Activated naive CD8-positive, alpha-beta T cell (primary cell): ENCODE measurements around the gene CCDC47.
A peak's percentile ranks its signal among the peaks of the same experiment; 100 is the strongest.

Experiments used
- H3K27ac Mint-ChIP-seq: one replicate; pipeline ENCODE4 v1.8.0; 2021; ENCODE audit warnings: mixed read lengths
- H3K27me3 Mint-ChIP-seq: one replicate; pipeline ENCODE4 v1.8.0; 2021; ENCODE audit warnings: mixed read lengths
- H3K36me3 Mint-ChIP-seq: one replicate; pipeline ENCODE4 v1.8.0; 2021; ENCODE audit warnings: mixed read lengths
- H3K4me1 Mint-ChIP-seq: one replicate; pipeline ENCODE4 v1.8.0; 2021; ENCODE audit warnings: low read depth, mixed read lengths
- H3K4me3 Mint-ChIP-seq: one replicate; pipeline ENCODE4 v1.8.0; 2021; ENCODE audit warnings: mild to moderate bottlenecking, mixed read lengths
- H3K9me3 Mint-ChIP-seq: one replicate; pipeline ENCODE4 v1.8.0; 2021; ENCODE audit warnings: low read depth, mixed read lengths

The CCDC47 gene

GRCh38 chr17:63718988-63719387 lies 54.4 kb downstream of the CCDC47 start:
- Mint-ChIP-seq H3K4me1 (no peaks in the 10 kb centered on the region), H3K9me3 (no peaks in the 10 kb centered on the region), H3K36me3 (no peaks in the 10 kb centered on the region), H3K27ac (no peak overlapping the region), H3K27me3 (no peaks in the 10 kb centered on the region), H3K4me3 (no peak overlapping the region)

DNA sequence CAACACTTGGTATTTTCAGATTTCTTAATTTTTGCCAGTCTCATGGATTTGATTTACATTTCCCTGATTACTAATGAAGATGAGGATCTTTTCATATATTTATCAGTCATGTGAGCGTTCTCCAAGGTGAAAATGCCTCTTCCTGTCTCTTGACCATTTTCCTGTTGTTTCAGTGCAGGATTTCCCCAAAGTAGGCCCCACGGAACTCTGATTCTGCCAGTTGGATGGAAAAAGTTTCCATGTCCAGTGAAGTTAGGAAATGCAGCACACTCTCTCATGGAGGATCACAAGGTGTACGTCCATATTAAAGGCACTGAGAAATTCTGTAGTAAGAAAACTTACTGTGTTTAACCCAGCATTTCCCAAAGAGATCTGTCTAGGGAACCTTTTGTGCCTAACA lies 57.0 kb downstream of the CCDC47 start:
- Mint-ChIP-seq H3K27ac (peak overlapping the region; percentile 62), H3K27me3 (no peaks in the 10 kb centered on the region), H3K4me1 (no peaks in the 10 kb centered on the region), H3K9me3 (no peaks in the 10 kb centered on the region), H3K36me3 (no peaks in the 10 kb centered on the region), H3K4me3 (no peak overlapping the region)

DNA sequence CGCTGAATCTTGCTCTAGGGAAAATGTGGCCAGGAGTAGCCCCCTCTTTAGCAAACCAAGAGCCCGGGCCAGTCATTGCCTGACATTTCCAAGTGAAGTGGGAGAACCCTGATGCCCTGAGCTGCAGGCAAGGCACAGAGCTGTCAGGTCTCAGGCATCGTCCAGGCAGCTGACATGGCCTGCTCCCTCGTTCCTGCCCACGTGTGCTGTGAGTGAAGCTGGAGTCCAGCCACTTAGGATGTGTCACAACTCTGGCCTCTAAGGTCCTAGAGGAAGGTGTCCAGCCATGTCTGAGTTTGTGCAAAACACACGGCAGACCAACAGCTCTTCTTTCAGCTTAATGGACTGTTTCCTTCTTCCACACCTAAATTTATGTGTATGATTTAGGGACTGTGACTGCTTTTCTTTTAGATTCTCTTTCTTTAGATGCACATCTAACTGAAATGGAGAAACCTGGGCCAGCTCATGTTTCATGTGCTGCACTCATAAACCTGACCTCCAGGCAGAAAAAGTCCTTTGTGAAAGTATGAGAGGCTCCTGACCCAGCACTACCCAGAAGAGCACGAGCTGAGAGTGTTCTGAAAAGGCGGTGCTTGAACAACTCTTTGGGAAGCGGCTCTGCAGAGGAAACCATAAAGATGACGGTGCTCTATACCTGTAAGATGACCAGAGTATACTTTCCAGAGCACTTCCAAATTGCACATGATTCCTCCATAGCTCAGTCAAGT lies 58.7 kb downstream of the CCDC47 start:
- Mint-ChIP-seq H3K27ac (no peak overlapping the region), H3K36me3 (no peaks in the 10 kb centered on the region), H3K4me3 (no peak overlapping the region), H3K27me3 (no peaks in the 10 kb centered on the region), H3K9me3 (no peaks in the 10 kb centered on the region), H3K4me1 (peaks cover 10% of the 10 kb centered on the region)

- peak overlapping the region; percentile 72 for H3K27ac Mint-ChIP-seq
- H3K4me3 Mint-ChIP-seq = peak overlapping the region; percentile 3
- no peaks in the 10 kb centered on the region for H3K27me3 Mint-ChIP-seq
- peaks cover 58% of the 10 kb centered on the region for H3K4me1 Mint-ChIP-seq
- H3K9me3 Mint-ChIP-seq = no peaks in the 10 kb centered on the region
- peaks cover 3% of the 10 kb centered on the region for H3K36me3 Mint-ChIP-seq
Measured at GRCh38 chr17:63709110-63709509, 64.3 kb downstream of the CCDC47 start.

DNA sequence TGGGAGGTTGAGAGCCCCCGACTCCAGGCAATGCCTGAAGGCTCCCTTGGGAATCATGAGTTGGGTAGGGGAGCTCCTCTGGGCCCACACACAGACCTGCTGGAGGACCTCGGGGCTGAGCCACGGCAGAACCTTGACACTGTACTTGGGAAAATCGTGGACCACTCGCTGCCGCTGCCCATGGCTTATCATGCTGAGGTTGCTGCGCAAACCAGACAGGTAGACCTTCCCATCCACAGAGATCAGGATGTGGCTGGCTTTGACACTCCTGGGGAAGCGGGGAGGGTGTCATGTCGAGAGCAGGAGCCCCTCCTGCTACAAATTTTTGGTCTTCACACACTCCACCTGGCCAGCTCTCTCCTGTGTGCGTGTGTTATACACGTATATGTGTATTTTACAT lies 66.2 kb downstream of the CCDC47 start:
- Mint-ChIP-seq H3K9me3 (no peaks in the 10 kb centered on the region), H3K27me3 (no peaks in the 10 kb centered on the region), H3K4me3 (peak overlapping the region; percentile 47), H3K4me1 (peaks cover 77% of the 10 kb centered on the region), H3K27ac (peak overlapping the region; percentile 80), H3K36me3 (peaks cover 7% of the 10 kb centered on the region)

GRCh38 chr17:63706336-63707082 lies 66.9 kb downstream of the CCDC47 start:
- H3K4me3 Mint-ChIP-seq = peak overlapping the region; percentile 58

DNA sequence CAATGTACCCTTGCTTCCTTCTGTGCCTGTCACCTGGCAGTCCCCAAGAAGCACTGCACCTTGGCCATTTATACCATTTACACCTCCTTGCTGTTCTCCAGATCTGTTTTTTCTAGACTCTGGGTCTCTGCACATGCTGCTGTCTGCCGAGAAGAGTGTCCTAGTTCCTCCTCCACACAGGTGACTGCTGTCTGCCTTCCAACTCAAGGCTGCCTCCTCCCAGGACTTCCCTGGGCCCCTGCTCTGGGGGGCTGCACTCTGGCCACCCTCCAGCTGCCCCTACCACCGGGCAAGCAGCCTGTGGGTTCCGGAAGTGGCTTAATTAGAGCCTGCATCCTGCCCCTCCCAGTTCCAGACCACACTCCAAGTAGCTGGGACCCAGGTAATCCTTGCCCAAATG lies 67.7 kb downstream of the CCDC47 start:
- Mint-ChIP-seq H3K27ac (peak overlapping the region; percentile 81), H3K4me1 (peaks cover 85% of the 10 kb centered on the region), H3K27me3 (no peaks in the 10 kb centered on the region), H3K9me3 (no peaks in the 10 kb centered on the region), H3K4me3 (peak overlapping the region; percentile 72), H3K36me3 (peaks cover 7% of the 10 kb centered on the region)

More at GRCh38 chr17:63706336-63707082, 66.9 kb downstream of the CCDC47 start:
- Mint-ChIP-seq H3K27me3 (no peaks in the 10 kb centered on the region), H3K9me3 (no peaks in the 10 kb centered on the region), H3K4me1 (peaks cover 80% of the 10 kb centered on the region), H3K36me3 (peaks cover 7% of the 10 kb centered on the region), H3K27ac (peak overlapping the region; percentile 80)

DNA sequence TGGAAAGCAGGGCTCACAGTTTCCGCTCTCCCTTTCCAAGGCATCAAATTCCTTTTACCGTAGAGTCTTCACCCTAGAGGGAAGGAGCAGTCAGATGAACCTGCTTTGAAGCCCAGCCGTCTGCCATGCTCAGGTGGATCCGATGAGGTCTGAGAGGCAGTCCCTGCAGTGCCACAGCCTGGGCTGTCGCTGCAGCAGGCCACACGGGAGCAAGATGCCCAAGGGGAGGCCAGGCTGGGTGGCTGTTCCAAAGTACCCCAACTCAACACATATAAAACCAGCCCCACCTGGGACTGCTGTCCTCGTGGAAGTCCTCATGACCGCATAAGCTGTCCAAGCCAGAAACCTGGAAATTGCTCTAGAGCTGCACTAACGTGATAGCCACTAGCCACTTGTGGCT lies 68.6 kb downstream of the CCDC47 start:
- no peaks in the 10 kb centered on the region for H3K27me3 Mint-ChIP-seq
- H3K36me3 Mint-ChIP-seq = peaks cover 7% of the 10 kb centered on the region
- peak overlapping the region; percentile 81 for H3K27ac Mint-ChIP-seq
- H3K4me3 Mint-ChIP-seq = peak overlapping the region; percentile 72
- peaks cover 76% of the 10 kb centered on the region for H3K4me1 Mint-ChIP-seq
- H3K9me3 Mint-ChIP-seq = no peaks in the 10 kb centered on the region

DNA sequence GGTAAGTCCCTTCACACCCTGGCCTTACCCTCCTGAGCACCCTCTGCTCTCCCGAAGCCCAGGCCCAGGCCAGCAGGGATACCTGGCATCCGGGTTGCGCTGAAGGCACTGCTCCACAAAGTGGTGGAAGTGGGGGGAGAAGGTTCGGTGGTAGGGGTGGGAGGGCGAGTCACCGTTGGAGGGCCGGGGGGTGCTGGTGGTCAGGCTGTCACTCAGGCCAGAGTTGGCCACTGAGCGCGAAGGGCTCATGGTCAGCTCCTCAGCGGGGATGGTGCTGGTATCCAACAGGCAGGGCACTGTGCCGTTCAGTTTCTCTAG lies 69.2 kb downstream of the CCDC47 start:
- Mint-ChIP-seq H3K4me1 (peaks cover 70% of the 10 kb centered on the region), H3K36me3 (peaks cover 3% of the 10 kb centered on the region), H3K9me3 (no peaks in the 10 kb centered on the region), H3K4me3 (peak overlapping the region; percentile 92), H3K27ac (peak overlapping the region; percentile 96), H3K27me3 (no peaks in the 10 kb centered on the region)

- H3K36me3 Mint-ChIP-seq = peaks cover 3% of the 10 kb centered on the region
- H3K27me3 Mint-ChIP-seq = no peaks in the 10 kb centered on the region
- H3K27ac Mint-ChIP-seq = peak overlapping the region; percentile 96
- H3K4me1 Mint-ChIP-seq = peaks cover 65% of the 10 kb centered on the region
- H3K4me3 Mint-ChIP-seq = peak overlapping the region; percentile 92
- no peaks in the 10 kb centered on the region for H3K9me3 Mint-ChIP-seq
Measured at GRCh38 chr17:63703556-63704258, 69.7 kb downstream of the CCDC47 start.

DNA sequence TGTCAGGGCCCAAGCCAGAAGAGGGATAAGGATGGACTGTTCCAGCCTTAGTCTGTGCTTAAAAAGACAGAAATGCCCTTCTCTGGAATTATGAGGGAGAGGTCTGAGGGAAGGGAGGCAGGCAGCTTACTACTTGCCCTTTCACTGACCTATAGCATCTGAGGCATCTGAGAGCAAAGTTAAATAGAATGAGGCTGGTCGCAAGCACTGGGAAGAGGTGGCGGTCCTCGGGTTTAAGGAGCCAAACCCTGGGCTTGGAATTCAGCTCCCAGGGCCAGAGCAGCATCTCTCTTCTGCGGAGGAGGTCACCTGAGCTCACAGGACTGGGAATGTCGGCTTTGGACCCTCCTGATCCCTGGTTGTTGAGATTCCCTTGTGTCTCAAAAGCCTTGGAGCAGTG lies 70.4 kb downstream of the CCDC47 start:
- H3K4me1 Mint-ChIP-seq = peaks cover 59% of the 10 kb centered on the region
- peak overlapping the region; percentile 96 for H3K27ac Mint-ChIP-seq
- H3K27me3 Mint-ChIP-seq = no peaks in the 10 kb centered on the region
- no peaks in the 10 kb centered on the region for H3K9me3 Mint-ChIP-seq
- H3K4me3 Mint-ChIP-seq = peak overlapping the region; percentile 92
- H3K36me3 Mint-ChIP-seq = peaks cover 3% of the 10 kb centered on the region

DNA sequence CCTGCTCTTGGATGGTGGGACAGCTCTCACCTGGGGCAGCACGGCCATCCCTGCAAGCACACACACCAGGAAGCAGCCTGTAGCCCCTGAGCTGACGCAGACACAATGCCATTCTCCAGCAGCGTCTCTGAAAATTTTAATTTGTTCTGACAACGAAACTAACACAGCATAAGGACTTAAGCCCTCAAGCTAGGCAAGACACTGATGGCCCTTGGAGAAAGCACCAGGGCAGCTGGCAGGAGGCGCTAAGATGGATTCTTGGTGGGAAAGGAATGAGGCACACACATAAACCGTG lies 70.7 kb downstream of the CCDC47 start:
- Mint-ChIP-seq H3K27me3 (no peaks in the 10 kb centered on the region), H3K4me3 (peak overlapping the region; percentile 92), H3K27ac (peak overlapping the region; percentile 96), H3K36me3 (peaks cover 3% of the 10 kb centered on the region), H3K4me1 (peaks cover 63% of the 10 kb centered on the region), H3K9me3 (no peaks in the 10 kb centered on the region)

DNA sequence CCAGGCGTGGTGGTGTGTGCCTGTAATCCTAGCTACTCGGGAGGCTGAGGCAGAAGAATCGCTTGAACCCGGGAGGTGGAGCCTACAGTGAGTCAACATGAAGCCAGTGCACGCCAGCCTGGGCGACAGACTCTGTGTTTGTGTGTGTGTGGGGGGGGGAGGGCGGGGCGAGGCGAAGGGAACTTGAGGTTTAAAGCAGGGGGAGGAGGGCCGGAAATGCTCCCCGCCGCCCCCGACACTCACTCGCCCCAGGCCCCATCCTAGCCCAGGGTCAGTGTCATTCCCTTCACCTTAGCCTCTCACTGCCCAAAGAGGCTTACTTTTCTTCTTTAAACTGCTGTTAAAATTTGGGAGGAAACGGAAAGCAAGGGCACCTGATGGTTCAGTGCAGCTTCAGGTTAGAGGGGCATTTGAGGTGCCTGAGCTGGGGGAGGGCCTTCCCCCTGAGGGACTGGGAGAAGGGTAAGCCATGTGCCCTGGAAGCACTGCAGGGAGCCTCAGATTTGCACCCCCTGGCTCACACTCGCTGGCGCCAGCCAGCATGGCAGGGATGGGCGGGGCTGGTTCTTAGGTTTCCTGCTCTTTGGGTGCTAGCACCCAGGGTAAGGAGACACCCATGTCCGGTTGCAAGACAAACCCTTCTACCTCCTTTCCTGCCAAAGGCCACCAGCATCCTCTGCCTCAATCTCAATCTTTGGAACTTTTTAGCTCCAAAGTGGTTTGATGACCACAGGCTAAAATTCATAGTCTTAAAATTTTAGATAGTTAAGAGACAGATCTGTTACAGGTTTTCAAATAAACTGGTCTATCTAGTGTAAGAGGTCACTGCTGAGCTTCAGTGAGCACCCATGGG lies 71.3 kb downstream of the CCDC47 start:
- Mint-ChIP-seq H3K36me3 (peaks cover 3% of the 10 kb centered on the region), H3K9me3 (no peaks in the 10 kb centered on the region), H3K4me3 (peak overlapping the region; percentile 92), H3K27me3 (no peaks in the 10 kb centered on the region), H3K27ac (peak overlapping the region; percentile 96), H3K4me1 (peaks cover 65% of the 10 kb centered on the region)

DNA sequence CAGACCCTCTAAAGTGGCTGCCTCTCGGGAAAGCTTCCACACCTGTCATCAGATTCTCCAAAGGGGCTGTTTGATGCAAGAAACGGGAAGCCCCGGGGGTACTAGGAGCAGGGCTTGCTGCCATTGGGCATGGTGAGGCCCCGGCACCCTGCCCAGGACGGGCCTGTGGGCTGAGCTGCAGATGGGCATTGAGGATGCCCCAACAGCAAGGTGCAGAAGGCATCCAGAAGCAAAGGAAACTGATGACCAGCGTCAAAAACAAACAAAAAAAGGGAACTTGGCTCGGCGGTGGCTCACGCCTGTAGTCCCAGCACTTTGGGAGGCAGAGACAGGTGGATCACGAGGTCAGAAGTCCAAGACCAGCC lies 72.0 kb downstream of the CCDC47 start:
- Mint-ChIP-seq H3K4me3 (peak overlapping the region; percentile 92), H3K36me3 (peaks cover 3% of the 10 kb centered on the region)

More for the DNA sequence above, 72.0 kb downstream of the CCDC47 start:
- peak overlapping the region; percentile 96 for H3K27ac Mint-ChIP-seq
- H3K9me3 Mint-ChIP-seq = no peaks in the 10 kb centered on the region
- H3K27me3 Mint-ChIP-seq = no peaks in the 10 kb centered on the region
- H3K4me1 Mint-ChIP-seq = peaks cover 65% of the 10 kb centered on the region
